Dendritic cell treated with granulocyte-macrophage colony-stimulating factor and Interleukin-4, amounts not matched to agents 40 ng/mL and 50 ng/mL, for 4 days (primary cell): ENCODE results near the gene RPH3AL.

Experiments
- H3K27ac Mint-ChIP-seq: one replicate; pipeline ENCODE4 v1.8.0; 2022; ENCODE audit warnings: mild to moderate bottlenecking, mixed read lengths
- H3K27me3 Mint-ChIP-seq: one replicate; pipeline ENCODE4 v1.8.0; 2022; ENCODE audit warnings: mild to moderate bottlenecking, mixed read lengths
- H3K36me3 Mint-ChIP-seq: one replicate; pipeline ENCODE4 v1.8.0; 2022; ENCODE audit warnings: low read depth, mixed read lengths
- H3K4me1 Mint-ChIP-seq: one replicate; pipeline ENCODE4 v1.8.0; 2022; ENCODE audit warnings: low read depth, mixed read lengths
- H3K4me3 Mint-ChIP-seq: one replicate; pipeline ENCODE4 v1.8.0; 2022; ENCODE audit warnings: mild to moderate bottlenecking, moderate library complexity, mixed read lengths
- H3K9me3 Mint-ChIP-seq: one replicate; pipeline ENCODE4 v1.8.0; 2022; ENCODE audit warnings: mixed read lengths
- intact Hi-C: fragments of 100-400 bp; cut with micrococcal nuclease; formaldehyde crosslinking; loops from one replicate; pipeline ENCODE4 v1.15.0; 2022

RPH3AL gene

GRCh38 chr17:352421-353212 lies at the start of gene RPH3AL:
RPH3AL (minus strand) TSS chr17:352807; CDS start chr17:327543, 25,264 bp downstream.
- H3K4me1 Mint-ChIP-seq: peaks cover 65% of the 10 kb centered on the region
- H3K27me3 Mint-ChIP-seq: peaks cover 15% of the 10 kb centered on the region
- no peak within 1 kb of the TSS for H3K4me3 Mint-ChIP-seq
- intact Hi-C loops: no loop called here
- no peaks in the 10 kb centered on the region for H3K36me3 Mint-ChIP-seq
- peaks cover 6% of the 10 kb centered on the region for H3K9me3 Mint-ChIP-seq
- peak within 1 kb of the TSS; percentile 74 for H3K27ac Mint-ChIP-seq

GRCh38 chr17:400257-400656 lies 47.6 kb upstream of the RPH3AL start:
- no peak overlapping the region for H3K27ac Mint-ChIP-seq

GRCh38 chr17:396788-397187 lies 44.2 kb upstream of the RPH3AL start:
- no peaks in the 10 kb centered on the region for H3K27me3 Mint-ChIP-seq
- H3K4me1 Mint-ChIP-seq: peaks cover 24% of the 10 kb centered on the region
- no peak overlapping the region for H3K4me3 Mint-ChIP-seq
- intact Hi-C loops: loop anchor here (10.0 kb wide), 1 partner anchor 298 kb away; no protein-coding TSS in a partner anchor
- no peak overlapping the region for H3K27ac Mint-ChIP-seq
- no peaks in the 10 kb centered on the region for H3K36me3 Mint-ChIP-seq
- no peaks in the 10 kb centered on the region for H3K9me3 Mint-ChIP-seq

More at GRCh38 chr17:400257-400656, 47.6 kb upstream of the RPH3AL start:
- Mint-ChIP-seq H3K36me3 (no peaks in the 10 kb centered on the region), H3K4me1 (peaks cover 5% of the 10 kb centered on the region), H3K4me3 (no peak overlapping the region), H3K9me3 (no peaks in the 10 kb centered on the region), H3K27me3 (no peaks in the 10 kb centered on the region)
- intact Hi-C loops: no loop called here

- Mint-ChIP-seq H3K27me3 (peaks cover 2% of the 10 kb centered on the region), H3K9me3 (no peaks in the 10 kb centered on the region), H3K4me3 (no peak overlapping the region), H3K36me3 (no peaks in the 10 kb centered on the region), H3K4me1 (peaks cover 24% of the 10 kb centered on the region), H3K27ac (no peak overlapping the region)
- intact Hi-C loops: loop anchor here (10.0 kb wide), 1 partner anchor 299 kb away; no protein-coding TSS in a partner anchor
Observed at GRCh38 chr17:395974-396373, 43.4 kb upstream of the RPH3AL start.

GRCh38 chr17:395179-395578 lies 42.6 kb upstream of the RPH3AL start:
- Mint-ChIP-seq H3K9me3 (no peaks in the 10 kb centered on the region), H3K27me3 (peaks cover 2% of the 10 kb centered on the region), H3K27ac (peak overlapping the region; percentile 80), H3K36me3 (no peaks in the 10 kb centered on the region), H3K4me1 (peaks cover 24% of the 10 kb centered on the region), H3K4me3 (no peak overlapping the region)
- intact Hi-C loops: loop anchor here (10.0 kb wide), 1 partner anchor 300 kb away; no protein-coding TSS in a partner anchor

GRCh38 chr17:394718-395095 lies 42.1 kb upstream of the RPH3AL start:
- Mint-ChIP-seq H3K27me3 (peaks cover 3% of the 10 kb centered on the region), H3K36me3 (no peaks in the 10 kb centered on the region), H3K4me1 (peaks cover 24% of the 10 kb centered on the region), H3K4me3 (no peak overlapping the region), H3K27ac (peak overlapping the region; percentile 80), H3K9me3 (no peaks in the 10 kb centered on the region)
- intact Hi-C loops: loop anchor here (10.0 kb wide), 1 partner anchor 300 kb away; no protein-coding TSS in a partner anchor

GRCh38 chr17:393806-394717 lies 41.5 kb upstream of the RPH3AL start:
- H3K9me3 Mint-ChIP-seq: no peaks in the 10 kb centered on the region
- peak overlapping the region; percentile 80 for H3K27ac Mint-ChIP-seq
- H3K36me3 Mint-ChIP-seq: no peaks in the 10 kb centered on the region
- H3K4me1 Mint-ChIP-seq: peaks cover 24% of the 10 kb centered on the region
- intact Hi-C loops: loop anchor here (10.0 kb wide), 1 partner anchor 301 kb away; no protein-coding TSS in a partner anchor
- peak overlapping the region; percentile 49 for H3K4me3 Mint-ChIP-seq
- peaks cover 6% of the 10 kb centered on the region for H3K27me3 Mint-ChIP-seq

- intact Hi-C loops: loop anchor here (10.0 kb wide), 1 partner anchor 303 kb away; no protein-coding TSS in a partner anchor
- no peaks in the 10 kb centered on the region for H3K9me3 Mint-ChIP-seq
- no peaks in the 10 kb centered on the region for H3K36me3 Mint-ChIP-seq
- H3K4me3 Mint-ChIP-seq: no peak overlapping the region
- H3K27ac Mint-ChIP-seq: no peak overlapping the region
- peaks cover 24% of the 10 kb centered on the region for H3K4me1 Mint-ChIP-seq
- H3K27me3 Mint-ChIP-seq: peaks cover 26% of the 10 kb centered on the region
Observed at GRCh38 chr17:391850-392249, 39.2 kb upstream of the RPH3AL start.

- peaks cover 23% of the 10 kb centered on the region for H3K4me1 Mint-ChIP-seq
- intact Hi-C loops: loop anchor here (10.0 kb wide), 1 partner anchor 305 kb away; no protein-coding TSS in a partner anchor
- no peaks in the 10 kb centered on the region for H3K36me3 Mint-ChIP-seq
- H3K4me3 Mint-ChIP-seq: no peak overlapping the region
- H3K9me3 Mint-ChIP-seq: no peaks in the 10 kb centered on the region
- peaks cover 36% of the 10 kb centered on the region for H3K27me3 Mint-ChIP-seq
- H3K27ac Mint-ChIP-seq: no peak overlapping the region
Observed at GRCh38 chr17:390025-390424, 37.4 kb upstream of the RPH3AL start.

GRCh38 chr17:388087-388486 lies 35.5 kb upstream of the RPH3AL start:
- Mint-ChIP-seq H3K27me3 (peaks cover 54% of the 10 kb centered on the region), H3K36me3 (no peaks in the 10 kb centered on the region), H3K27ac (no peak overlapping the region), H3K4me3 (no peak overlapping the region), H3K9me3 (no peaks in the 10 kb centered on the region), H3K4me1 (peaks cover 23% of the 10 kb centered on the region)
- intact Hi-C loops: loop anchor here (5.0 kb wide), 1 partner anchor 226 kb away; no protein-coding TSS in a partner anchor

GRCh38 chr17:386141-386876 lies 33.7 kb upstream of the RPH3AL start:
- H3K4me3 Mint-ChIP-seq: peak overlapping the region; percentile 62
- intact Hi-C loops: loop anchor here (2.0 to 5.0 kb wide), 2 partner anchors 224 to 244 kb away; no protein-coding TSS in a partner anchor
- H3K36me3 Mint-ChIP-seq: no peaks in the 10 kb centered on the region
- no peaks in the 10 kb centered on the region for H3K9me3 Mint-ChIP-seq
- peaks cover 23% of the 10 kb centered on the region for H3K4me1 Mint-ChIP-seq
- H3K27me3 Mint-ChIP-seq: peaks cover 68% of the 10 kb centered on the region
- no peak overlapping the region for H3K27ac Mint-ChIP-seq

GRCh38 chr17:385836-386140 lies 33.2 kb upstream of the RPH3AL start:
- Mint-ChIP-seq H3K9me3 (no peaks in the 10 kb centered on the region), H3K36me3 (no peaks in the 10 kb centered on the region), H3K27ac (no peak overlapping the region), H3K4me3 (no peak overlapping the region), H3K4me1 (peaks cover 23% of the 10 kb centered on the region), H3K27me3 (peaks cover 68% of the 10 kb centered on the region)
- intact Hi-C loops: loop anchor here (2.0 to 5.0 kb wide), 2 partner anchors 223 to 243 kb away; no protein-coding TSS in a partner anchor

- peaks cover 23% of the 10 kb centered on the region for H3K4me1 Mint-ChIP-seq
- peak overlapping the region; percentile 73 for H3K4me3 Mint-ChIP-seq
- H3K36me3 Mint-ChIP-seq: no peaks in the 10 kb centered on the region
- H3K27ac Mint-ChIP-seq: peak overlapping the region; percentile 29
- H3K27me3 Mint-ChIP-seq: peaks cover 68% of the 10 kb centered on the region
- intact Hi-C loops: loop anchor here (5.0 kb wide), 1 partner anchor 223 kb away; no protein-coding TSS in a partner anchor
- H3K9me3 Mint-ChIP-seq: no peaks in the 10 kb centered on the region
Observed at GRCh38 chr17:385178-385835, 32.7 kb upstream of the RPH3AL start.
